Central memory CD8-positive, alpha-beta T cell (primary cell): Measurements from ENCODE around the gene SCRN2.

ENCODE experiments used
- ATAC-seq: fragments of 150-1000 bp; cut with Tn5 transposase; replicated peaks from 2 replicates; pipeline ENCODE4 v1.10.0; 2022; ENCODE audit warnings: mild to moderate bottlenecking, moderate FRiP score, moderate number of reproducible peaks; ENCODE audit not compliant: poor library complexity, severe bottlenecking; ENCODE audit errors: extremely low read depth
- DNase-seq, 2 donors: peaks; one replicate each; pipeline ENCODE4 v3.0.0; 2021; ENCODE audit warnings: low spot score in 2 of 2
- H3K27ac Mint-ChIP-seq: one replicate; pipeline ENCODE4 v1.8.0; 2022; ENCODE audit warnings: low read depth, mild to moderate bottlenecking, moderate library complexity, mixed read lengths
- H3K27me3 Mint-ChIP-seq: one replicate; pipeline ENCODE4 v1.8.0; 2022; ENCODE audit warnings: mixed read lengths
- H3K36me3 Mint-ChIP-seq: one replicate; pipeline ENCODE4 v1.8.0; 2022; ENCODE audit warnings: mild to moderate bottlenecking, moderate library complexity, mixed read lengths; ENCODE audit not compliant: insufficient read depth
- H3K4me1 Mint-ChIP-seq: one replicate; pipeline ENCODE4 v1.8.0; 2022; ENCODE audit warnings: mixed read lengths
- H3K4me3 Mint-ChIP-seq: one replicate; pipeline ENCODE4 v1.8.0; 2022; ENCODE audit warnings: mild to moderate bottlenecking, moderate library complexity, mixed read lengths
- H3K9me3 Mint-ChIP-seq: one replicate; pipeline ENCODE4 v1.8.0; 2022; ENCODE audit warnings: mixed read lengths

SCRN2 gene

GRCh38 chr17:47840742-47841487 lies at the start of gene SCRN2:
Gene SCRN2, minus strand, starts transcription at chr17:47841273. Its CDS starts 430 bp downstream, at chr17:47840843.
- peak; percentile 84 for ATAC-seq
- peaks cover 5% of the 10 kb centered on the region for H3K36me3 Mint-ChIP-seq

GRCh38 chr17:47889734-47890529 lies 48.9 kb upstream of the SCRN2 start:
- peak; percentile 81 to 91 for DNase-seq
- Mint-ChIP-seq H3K9me3 (no peaks in the 10 kb centered on the region), H3K4me1 (peaks cover 17% of the 10 kb centered on the region), H3K36me3 (peaks cover 2% of the 10 kb centered on the region), H3K27me3 (no peaks in the 10 kb centered on the region), H3K27ac (no peak overlapping the region), H3K4me3 (no peak overlapping the region)
- ATAC-seq: peak; percentile 100

More at GRCh38 chr17:47840742-47841487, at the start of gene SCRN2:
- Mint-ChIP-seq H3K9me3 (no peaks in the 10 kb centered on the region), H3K4me1 (peaks cover 23% of the 10 kb centered on the region), H3K27me3 (peaks cover 18% of the 10 kb centered on the region), H3K4me3 (peak within 1 kb of the TSS; percentile 96), H3K27ac (peak within 1 kb of the TSS; percentile 97)
- peak; percentile 79 to 91 for DNase-seq

GRCh38 chr17:47888293-47888692 lies 47.2 kb upstream of the SCRN2 start:
- H3K36me3 Mint-ChIP-seq: peaks cover 2% of the 10 kb centered on the region
- ATAC-seq (no peak), DNase-seq (no peak)
- peaks cover 11% of the 10 kb centered on the region for H3K27me3 Mint-ChIP-seq
- H3K27ac Mint-ChIP-seq: no peak overlapping the region
- H3K4me3 Mint-ChIP-seq: no peak overlapping the region
- H3K9me3 Mint-ChIP-seq: no peaks in the 10 kb centered on the region
- H3K4me1 Mint-ChIP-seq: peaks cover 8% of the 10 kb centered on the region

DNA sequence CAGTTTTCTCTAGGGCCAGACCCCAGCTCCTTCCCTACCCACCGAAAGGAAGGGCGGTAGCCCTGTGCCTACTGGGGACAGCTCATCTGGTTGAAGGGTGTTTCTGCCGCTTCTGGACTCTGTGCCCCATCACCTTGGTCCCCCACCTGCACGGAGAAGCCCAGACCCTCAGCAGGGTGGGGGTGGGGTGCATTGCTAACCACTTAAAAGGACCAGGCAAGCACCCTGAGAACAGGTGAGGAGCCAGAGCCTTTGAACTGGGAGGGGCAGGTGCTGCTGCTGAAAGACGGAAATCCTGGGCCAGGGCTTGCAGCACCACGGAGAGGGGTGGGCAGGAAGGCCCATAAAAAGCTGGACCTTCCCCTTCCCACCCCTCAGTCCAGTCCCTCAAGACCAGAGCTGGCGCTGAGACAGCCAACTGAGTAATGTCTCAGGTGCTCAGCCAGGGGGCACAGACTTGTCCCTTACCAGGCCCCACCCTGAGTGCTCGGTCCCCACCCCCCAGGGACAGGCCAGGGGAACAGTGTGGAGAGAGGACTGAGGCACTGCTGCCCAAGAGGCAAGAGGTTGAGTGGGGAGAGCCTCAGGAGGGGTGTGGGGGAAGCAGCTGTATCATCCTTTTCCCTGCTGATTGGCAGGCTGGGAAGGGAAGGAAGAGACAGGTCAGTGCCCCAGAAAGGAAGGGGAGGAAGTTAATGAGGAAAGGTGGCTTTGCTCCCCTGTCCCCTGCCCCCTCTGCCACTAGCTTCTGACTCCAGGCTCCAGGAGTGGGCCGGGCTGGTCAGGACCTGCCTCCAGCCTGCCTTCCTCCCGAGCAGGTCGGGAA lies 44.0 kb upstream of the SCRN2 start:
- no peak overlapping the region for H3K4me3 Mint-ChIP-seq
- H3K4me1 Mint-ChIP-seq: peaks cover 8% of the 10 kb centered on the region
- no peaks in the 10 kb centered on the region for H3K9me3 Mint-ChIP-seq
- no peak overlapping the region for H3K27ac Mint-ChIP-seq
- H3K36me3 Mint-ChIP-seq: peaks cover 2% of the 10 kb centered on the region
- peaks cover 17% of the 10 kb centered on the region for H3K27me3 Mint-ChIP-seq
- ATAC-seq: no peak
- DNase-seq: no peak

GRCh38 chr17:47884427-47884740 lies 43.3 kb upstream of the SCRN2 start:
- DNase-seq (no peak), ATAC-seq (no peak)
- no peak overlapping the region for H3K27ac Mint-ChIP-seq
- no peak overlapping the region for H3K4me3 Mint-ChIP-seq
- H3K9me3 Mint-ChIP-seq: no peaks in the 10 kb centered on the region
- H3K36me3 Mint-ChIP-seq: peaks cover 2% of the 10 kb centered on the region
- H3K4me1 Mint-ChIP-seq: peaks cover 5% of the 10 kb centered on the region
- peaks cover 18% of the 10 kb centered on the region for H3K27me3 Mint-ChIP-seq

GRCh38 chr17:47883589-47884426 lies 42.7 kb upstream of the SCRN2 start:
- no peak overlapping the region for H3K27ac Mint-ChIP-seq
- DNase-seq (no peak), ATAC-seq (no peak)
- H3K4me3 Mint-ChIP-seq: no peak overlapping the region
- H3K36me3 Mint-ChIP-seq: peaks cover 2% of the 10 kb centered on the region
- no peaks in the 10 kb centered on the region for H3K9me3 Mint-ChIP-seq
- peaks cover 24% of the 10 kb centered on the region for H3K27me3 Mint-ChIP-seq
- peaks cover 5% of the 10 kb centered on the region for H3K4me1 Mint-ChIP-seq

DNA sequence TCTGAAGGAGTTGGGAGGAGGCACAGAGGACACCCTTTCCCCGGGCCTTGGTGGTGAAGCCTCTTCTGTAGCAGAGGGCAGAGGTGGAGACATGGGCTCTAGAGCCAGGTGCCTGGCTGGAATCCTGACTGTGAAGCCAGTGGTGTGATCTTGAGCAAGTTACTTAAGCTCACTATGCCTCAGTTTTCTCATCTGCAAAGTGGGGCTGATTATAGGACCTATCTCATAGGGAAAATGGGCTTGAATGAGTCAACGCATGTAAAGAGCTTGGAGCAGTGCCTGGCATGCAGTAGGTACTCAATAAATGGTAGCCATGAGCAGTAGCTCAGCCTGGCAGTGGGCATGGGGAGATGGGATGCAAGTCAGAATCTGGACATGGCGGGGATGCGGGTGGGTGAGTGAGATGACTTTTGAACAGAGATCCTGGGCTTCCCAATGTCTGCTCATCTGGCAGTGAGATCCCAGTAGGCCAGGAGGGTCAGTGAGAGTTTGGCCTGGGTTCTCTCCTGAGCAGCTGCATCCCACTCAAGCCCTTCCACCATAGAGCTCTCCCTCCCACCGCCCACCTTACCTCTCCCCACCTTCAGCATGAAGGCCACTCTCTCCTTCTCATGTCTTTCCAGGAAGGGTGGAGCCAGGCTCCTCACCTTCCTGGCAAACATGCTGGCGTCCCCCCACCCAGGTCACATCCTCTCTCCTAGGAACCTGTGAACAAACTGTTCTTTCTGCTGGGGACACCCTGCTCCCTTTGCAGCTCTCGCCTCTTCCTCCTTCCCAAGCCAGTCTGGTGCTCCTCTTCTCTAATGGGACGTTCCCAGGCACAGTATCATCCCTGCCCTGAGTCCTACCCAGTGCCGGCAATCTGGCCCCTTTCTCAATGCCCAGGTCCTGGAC lies 41.9 kb upstream of the SCRN2 start:
- Mint-ChIP-seq H3K4me1 (peaks cover 5% of the 10 kb centered on the region), H3K4me3 (no peak overlapping the region), H3K27ac (no peak overlapping the region), H3K9me3 (no peaks in the 10 kb centered on the region), H3K27me3 (peaks cover 32% of the 10 kb centered on the region), H3K36me3 (peaks cover 2% of the 10 kb centered on the region)
- ATAC-seq (no peak), DNase-seq (no peak)

GRCh38 chr17:47882247-47882646 lies 41.2 kb upstream of the SCRN2 start:
- no peaks in the 10 kb centered on the region for H3K9me3 Mint-ChIP-seq
- H3K4me1 Mint-ChIP-seq: peaks cover 5% of the 10 kb centered on the region
- H3K27ac Mint-ChIP-seq: no peak overlapping the region
- no peak overlapping the region for H3K4me3 Mint-ChIP-seq
- no peak for ATAC-seq
- H3K36me3 Mint-ChIP-seq: peaks cover 2% of the 10 kb centered on the region
- peaks cover 39% of the 10 kb centered on the region for H3K27me3 Mint-ChIP-seq
- no peak for DNase-seq

- Mint-ChIP-seq H3K27me3 (peaks cover 54% of the 10 kb centered on the region), H3K36me3 (no peaks in the 10 kb centered on the region), H3K4me1 (peaks cover 5% of the 10 kb centered on the region), H3K9me3 (no peaks in the 10 kb centered on the region), H3K27ac (no peak overlapping the region), H3K4me3 (no peak overlapping the region)
- no peak for DNase-seq
- ATAC-seq: no peak
Measured at GRCh38 chr17:47879776-47880454, 38.8 kb upstream of the SCRN2 start.

- ATAC-seq (no peak), DNase-seq (no peak)
- Mint-ChIP-seq H3K9me3 (no peaks in the 10 kb centered on the region), H3K27me3 (peaks cover 59% of the 10 kb centered on the region), H3K4me1 (peaks cover 5% of the 10 kb centered on the region), H3K27ac (no peak overlapping the region), H3K36me3 (no peaks in the 10 kb centered on the region), H3K4me3 (no peak overlapping the region)
Measured at GRCh38 chr17:47879028-47879585, 38.0 kb upstream of the SCRN2 start.
